GM21723 (cell line): ENCODE results near the gene KLHL30.

Experiments used
- ATAC-seq: cut with Tn5 transposase; IDR thresholded peaks from one replicate; pipeline ENCODE4 v1.9.1; 2021; ENCODE audit warnings: mild to moderate bottlenecking, moderate library complexity; ENCODE audit not compliant: unreplicated experiment

The KLHL30 gene

DNA sequence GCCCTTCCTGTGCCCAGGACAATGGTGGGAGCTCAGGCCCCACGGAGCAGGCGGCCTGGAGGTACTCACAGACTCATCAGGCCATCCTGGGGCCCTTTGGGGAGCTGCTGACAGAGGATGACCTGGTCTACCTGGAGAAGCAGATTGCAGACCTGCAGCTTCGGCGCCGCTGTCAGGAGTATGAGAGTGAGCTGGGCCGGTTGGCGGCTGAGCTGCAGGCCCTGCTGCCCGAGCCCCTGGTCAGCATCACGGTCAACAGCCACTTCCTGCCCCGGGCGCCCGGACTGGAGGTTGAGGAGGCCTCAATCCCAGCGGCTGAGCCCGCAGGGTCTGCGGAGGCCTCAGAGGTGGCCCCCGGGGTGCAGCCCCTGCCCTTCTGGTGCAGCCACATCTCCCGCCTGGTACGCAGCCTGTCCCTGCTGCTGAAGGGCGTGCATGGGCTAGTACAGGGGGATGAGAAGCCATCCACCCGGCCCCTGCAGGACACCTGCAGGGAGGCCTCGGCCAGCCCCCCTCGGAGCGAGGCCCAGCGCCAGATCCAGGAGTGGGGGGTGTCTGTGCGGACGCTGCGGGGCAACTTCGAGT, 8.3 kb upstream of the KLHL30 start:
- no peak for ATAC-seq

DNA sequence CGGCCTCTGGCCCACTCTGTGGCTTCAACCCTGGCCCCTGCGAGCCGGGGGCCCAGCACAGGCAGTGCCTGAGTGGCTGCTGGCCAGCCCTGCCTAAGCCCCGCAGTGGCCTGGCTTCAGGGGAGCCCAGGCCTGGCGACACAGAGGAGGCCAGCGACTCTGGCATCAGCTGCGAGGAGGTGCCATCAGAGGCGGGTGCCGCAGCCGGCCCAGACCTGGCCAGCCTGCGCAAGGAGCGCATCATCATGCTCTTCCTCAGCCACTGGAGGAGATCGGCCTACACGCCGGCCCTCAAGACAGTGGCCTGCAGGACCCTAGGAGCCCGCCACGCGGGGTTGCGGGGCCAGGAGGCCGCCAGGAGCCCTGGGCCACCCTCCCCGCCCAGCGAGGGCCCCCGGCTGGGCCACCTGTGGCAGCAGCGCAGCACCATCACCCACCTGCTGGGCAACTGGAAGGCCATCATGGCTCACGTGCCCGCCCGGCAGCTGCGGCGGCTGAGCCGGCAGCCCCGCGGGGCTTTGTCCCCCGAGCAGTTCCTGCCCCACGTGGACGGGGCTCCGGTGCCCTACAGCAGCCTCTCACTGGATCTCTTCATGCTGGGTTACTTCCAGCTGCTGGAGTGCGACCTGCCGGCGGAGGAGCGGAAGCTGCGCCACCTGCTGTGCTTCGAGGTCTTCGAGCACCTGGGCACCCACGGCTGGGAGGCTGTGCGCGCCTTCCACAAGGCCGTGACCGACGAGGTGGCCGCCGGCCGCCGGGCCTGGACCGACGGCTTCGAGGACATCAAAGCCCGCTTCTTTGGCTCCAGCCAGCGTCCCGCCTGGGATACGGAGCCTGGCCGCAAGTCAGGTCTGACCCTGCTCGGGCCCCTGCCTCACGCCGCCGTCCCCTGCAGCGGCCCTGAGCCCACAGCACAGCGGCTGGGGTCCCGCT, 7.5 kb upstream of the KLHL30 start:
- no peak for ATAC-seq

DNA sequence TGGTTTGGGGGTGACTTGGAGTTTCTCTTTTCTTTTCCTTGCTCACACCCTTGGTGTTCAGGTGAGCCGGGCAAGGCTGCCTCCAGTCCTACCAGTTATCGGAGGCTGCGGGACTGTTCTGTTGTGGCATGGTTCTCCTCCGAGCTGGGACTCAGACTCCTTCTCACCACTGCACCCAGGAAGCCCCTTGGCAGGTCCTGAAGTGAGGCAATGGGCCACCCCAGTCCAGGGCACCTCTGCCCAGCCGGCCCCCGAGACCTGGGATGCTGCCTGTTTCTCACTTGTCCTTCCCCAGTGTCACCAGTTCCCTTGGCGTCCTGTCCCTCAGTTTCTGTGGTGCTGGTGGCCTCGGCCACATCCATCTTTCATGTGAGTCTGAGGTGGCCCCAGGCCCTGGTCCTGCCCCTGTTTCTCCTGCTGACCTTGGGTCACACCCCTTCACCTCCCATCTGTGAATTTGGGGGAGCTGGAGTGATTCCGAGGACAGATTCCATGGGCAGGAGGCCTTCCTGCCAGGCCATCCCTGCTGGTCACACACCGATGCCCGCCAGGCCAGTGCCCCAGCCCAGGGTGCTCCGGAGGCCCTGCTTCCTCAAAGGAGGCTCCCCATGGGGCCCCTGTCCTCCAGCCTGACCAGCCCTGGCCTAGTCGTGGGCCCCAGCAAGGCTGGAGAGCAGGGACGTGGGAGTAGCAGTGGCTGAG, 6.6 kb upstream of the KLHL30 start:
- no peak for ATAC-seq

DNA sequence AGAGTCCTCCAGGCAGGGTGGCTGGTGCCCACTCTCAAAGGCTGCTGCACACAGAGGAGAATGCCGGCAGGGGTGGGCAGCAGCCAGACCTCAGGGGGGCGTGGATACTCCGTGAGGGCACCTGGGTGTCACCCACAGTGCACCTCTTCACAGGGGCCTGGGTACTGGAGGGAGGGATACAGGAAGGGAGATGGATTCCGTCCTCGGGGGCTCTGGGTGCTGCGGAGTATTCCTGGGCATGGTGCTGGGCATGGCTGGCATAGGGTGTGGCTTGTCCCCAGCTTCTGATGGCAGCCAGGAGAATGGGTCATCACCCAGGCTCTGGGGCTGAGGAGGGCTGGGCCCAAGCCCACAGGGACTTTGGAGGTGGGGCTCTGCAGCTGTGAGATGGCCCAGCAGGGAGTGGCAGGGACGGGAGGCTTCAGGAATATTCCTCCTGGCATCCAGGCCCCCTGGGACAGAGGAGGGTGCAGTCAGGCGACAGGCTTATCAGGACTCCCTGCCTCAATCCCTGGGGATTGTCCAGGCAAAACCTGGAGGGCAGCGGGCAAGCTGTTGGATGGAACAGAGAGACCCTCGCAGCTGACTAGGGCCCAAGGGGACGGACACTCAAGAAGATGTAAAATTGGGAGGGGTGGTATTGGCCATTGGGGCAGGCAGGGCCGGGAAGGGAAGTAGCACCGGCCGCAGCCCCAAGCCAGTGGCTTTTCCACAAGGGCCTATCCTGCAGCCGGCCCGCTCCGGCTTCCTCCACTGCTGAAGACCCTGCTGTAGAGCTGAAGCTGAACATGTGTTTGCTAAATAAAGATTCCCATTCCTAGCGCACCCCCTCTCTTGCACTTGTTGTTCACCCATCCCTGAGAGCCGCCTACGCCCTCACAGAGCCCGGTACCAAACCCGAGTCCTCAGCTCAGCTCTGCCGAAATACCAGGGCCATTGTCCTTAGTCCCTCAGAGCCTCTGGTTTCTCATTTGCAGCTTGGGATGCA, 5.7 kb upstream of the KLHL30 start:
- no peak for ATAC-seq

DNA sequence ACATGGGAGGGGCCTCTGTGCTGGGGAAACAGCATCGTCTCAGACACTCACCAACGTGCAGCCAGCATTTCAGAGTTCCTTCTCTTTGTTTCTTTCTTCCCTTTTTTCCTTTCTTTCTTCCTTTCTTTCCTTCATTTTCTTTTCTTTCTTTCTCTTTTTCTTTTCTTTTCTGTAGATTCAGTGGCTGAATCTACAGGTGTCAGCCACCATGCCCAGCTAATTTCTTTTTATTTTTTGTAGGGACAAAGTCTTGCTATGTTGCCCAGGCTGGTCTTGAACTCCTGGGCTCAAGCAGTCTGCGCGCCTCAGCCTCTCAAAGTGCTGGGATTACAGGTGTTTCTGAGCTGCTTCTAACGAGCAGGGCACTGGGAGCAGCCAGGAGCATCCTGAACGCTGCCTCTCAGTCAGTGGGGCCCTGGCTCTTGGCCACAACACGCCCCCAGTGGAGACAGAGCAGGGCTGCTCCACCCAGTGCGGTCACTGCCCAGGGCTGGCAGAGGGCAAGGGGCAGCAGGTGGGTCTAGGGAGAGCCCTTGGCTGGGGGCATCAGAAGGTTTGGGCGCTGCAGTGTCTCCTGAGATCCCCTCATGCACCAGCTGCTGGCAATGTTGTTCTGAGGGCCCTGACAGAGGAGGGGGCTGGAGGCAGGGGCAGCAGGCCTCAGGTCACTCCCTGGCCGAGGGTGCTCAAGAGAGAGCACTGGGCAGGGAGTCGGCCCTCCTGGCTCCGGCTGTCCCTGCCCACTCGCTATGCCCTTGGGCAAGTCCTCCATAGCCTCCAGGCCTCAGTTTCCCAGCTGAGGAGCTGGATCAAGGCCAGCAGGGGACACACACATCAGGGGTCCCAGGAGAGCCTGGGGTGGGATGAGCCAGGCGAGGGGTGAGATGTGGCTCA, 4.7 kb upstream of the KLHL30 start:
- ATAC-seq = no peak

DNA sequence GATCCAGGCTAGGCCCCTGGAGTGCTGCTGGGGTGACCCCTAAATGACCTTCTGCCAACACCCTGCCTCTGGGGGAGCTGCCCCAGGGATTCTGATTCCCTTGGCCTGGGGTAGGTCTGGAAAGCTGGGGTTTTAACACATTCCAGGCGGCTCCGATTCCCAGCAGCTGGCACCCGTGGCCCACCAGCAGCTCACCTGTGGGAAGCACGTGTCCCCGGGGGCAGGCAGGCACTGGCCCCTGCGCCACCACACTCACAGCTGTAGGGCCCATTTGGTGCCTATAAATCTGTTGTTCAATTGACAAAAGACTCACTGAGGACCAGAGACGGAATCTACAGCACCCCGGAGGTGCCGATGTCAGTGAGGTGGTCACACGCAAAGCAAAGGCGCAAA, 4.1 kb upstream of the KLHL30 start:
- no peak for ATAC-seq

DNA sequence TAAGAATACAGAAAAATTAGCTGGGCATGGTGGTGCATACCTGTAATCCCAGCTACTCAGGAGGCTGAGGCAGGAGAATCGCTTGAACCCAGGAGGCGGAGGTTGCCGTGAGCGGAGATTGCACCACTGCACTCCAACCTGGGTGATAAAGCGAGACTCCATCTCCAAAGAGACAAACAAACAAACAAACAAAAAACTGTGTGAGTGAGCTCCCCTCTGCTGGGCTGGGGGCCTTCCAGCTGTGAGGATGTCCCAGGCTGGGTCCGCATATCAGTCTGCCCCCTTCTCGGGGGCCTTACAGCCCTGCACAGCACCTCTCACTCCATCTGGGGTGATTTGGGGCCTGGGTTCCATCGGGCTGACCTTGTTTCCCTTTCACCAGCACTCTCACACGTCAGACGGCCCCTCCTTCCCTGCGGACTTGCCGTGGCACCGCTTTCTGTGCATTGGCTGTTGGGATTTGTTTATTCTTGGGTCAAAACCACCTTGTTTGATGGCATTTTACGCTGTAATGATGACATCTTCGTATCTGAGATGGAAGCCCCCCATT, 2.8 kb upstream of the KLHL30 start:
- ATAC-seq = no peak

DNA sequence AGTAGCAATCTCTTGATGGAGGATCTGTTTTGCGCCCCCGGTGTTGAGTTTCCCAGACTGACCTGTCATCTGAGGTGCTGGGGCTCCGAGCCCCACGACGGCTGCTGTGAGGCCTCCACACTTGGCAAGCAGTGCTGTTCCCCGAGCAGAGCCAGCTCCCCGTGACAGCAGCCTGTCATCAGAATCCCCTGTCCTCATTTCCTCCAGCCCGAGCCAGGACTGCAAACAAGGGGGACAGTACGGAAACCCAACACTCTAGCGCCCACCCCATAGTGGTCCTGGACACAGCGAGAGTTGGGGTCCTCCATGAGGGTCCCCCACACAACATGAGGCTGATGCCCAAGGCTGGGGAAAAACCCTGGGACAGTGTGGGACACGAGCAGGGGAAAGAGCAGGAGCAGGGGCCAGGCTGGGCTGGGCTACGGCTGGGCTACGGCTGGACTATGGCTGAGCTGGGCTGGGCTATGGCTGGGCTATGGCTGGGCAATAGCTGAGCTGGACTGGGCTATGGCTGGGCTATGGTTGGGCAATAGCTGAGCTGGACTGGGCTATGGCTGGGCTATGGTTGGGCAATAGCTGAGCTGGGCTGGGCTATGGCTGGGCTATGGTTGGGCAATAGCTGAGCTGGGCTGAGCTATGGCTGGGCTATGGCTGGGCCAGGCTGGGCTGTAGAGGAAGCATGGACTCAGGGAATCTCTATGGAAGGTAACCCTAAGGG, 1.5 kb upstream of the KLHL30 start:
- ATAC-seq = no peak

DNA sequence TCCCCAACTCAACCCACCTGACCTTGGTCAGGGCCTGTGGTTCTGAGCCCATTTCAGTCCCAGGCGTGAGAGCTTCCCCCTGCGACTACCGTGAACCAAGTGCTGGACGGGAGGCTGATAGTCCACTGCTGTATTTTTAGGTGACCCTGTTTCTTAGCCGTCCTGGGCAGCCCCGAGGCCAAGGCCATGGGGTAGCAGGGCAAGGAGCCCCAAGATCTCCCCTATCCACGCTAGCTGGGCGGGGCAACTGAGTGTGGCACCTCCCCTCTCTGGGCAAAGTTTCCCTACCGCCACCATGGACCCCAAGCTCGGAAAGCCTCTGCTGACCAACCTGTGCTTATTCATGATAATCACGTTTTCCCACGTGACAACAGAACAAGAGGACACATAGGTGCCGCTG, 583 bp upstream of the KLHL30 start:
- ATAC-seq = no peak

DNA sequence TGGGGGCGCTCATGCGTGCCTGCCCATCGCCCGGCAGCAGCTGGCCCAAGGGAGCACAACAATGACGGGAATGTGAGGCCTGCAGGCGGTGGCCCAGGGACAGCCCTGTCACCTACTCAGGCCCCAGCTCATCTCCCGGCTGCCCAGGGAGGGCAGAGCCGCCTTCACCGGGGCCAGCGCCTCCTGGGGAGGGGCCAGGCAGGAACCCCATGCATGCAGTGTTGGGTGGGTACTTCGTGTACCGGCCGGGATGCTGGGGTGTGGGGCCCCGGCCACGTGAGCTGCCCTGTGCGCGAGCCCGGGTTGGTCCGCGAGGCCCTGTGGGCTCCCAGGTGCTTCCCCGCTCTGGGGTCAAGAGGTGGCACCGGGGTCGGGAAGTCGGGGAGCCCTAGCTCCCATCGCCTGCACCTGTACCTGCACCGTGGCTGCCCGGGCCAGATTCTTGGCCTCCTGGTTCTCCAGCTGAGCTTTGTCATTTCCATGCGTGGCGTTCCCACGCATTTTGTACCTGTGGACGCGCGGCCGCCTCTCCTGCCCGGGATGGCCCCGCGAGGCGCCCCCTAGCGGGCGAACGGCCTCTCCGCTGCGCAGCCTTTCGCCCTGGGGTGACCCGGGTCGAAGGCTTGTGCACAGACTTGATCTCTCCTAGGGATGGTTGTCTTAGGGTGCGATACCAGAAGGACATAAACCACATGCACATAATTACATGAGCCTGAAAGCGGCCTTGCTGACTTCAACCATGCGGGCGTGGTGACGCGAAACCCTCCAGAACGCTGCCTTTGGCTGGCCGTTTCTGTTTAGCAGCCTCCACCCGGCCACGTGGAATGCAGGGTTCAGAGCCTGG, 950 bp downstream of the KLHL30 start:
- no peak for ATAC-seq

DNA sequence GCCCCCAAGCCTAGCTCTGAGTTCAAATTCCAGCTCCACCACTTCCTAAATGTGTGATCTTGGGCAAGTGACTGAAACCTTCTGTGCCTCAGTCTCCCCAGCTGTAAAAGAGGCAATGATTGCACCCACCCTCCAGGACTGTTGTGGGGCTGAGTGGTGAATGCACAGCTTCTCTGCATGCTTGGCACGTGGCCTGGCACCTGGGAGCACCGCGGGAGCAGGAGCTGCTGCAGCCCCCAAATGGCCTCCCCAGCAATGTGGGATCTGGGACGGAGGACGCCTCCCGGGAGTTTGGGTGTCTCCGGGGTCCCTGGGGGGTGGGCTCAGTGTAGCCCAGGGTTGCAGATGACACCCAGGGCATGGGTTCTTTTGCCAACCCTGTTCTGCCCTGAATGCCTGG, 1.6 kb downstream of the KLHL30 start:
- no peak for ATAC-seq

DNA sequence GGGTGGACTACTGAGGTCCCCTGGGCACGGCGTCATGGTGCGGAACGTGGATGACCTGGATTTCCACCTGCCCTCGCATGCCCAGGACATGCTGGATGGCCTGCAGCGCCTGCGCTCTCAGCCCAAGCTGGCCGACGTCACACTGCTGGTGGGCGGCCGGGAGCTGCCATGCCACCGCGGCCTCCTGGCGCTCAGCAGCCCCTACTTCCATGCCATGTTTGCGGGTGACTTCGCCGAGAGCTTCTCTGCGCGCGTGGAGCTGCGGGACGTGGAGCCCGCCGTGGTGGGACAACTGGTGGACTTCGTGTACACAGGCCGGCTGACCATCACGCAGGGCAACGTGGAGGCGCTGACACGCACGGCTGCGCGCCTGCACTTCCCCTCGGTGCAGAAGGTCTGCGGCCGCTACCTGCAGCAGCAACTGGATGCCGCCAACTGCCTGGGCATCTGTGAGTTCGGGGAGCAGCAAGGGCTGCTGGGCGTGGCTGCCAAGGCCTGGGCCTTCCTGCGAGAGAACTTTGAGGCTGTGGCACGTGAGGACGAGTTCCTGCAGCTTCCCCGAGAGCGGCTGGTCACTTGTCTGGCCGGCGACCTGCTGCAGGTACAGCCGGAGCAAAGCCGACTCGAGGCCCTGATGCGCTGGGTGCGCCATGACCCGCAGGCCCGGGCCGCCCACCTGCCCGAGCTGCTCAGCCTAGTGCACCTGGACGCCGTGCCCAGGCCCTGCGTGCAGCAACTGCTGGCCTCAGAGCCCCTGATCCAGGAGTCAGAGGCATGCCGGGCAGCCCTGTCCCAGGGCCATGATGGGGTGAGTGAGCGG, 2.5 kb downstream of the KLHL30 start:
- ATAC-seq = no peak

DNA sequence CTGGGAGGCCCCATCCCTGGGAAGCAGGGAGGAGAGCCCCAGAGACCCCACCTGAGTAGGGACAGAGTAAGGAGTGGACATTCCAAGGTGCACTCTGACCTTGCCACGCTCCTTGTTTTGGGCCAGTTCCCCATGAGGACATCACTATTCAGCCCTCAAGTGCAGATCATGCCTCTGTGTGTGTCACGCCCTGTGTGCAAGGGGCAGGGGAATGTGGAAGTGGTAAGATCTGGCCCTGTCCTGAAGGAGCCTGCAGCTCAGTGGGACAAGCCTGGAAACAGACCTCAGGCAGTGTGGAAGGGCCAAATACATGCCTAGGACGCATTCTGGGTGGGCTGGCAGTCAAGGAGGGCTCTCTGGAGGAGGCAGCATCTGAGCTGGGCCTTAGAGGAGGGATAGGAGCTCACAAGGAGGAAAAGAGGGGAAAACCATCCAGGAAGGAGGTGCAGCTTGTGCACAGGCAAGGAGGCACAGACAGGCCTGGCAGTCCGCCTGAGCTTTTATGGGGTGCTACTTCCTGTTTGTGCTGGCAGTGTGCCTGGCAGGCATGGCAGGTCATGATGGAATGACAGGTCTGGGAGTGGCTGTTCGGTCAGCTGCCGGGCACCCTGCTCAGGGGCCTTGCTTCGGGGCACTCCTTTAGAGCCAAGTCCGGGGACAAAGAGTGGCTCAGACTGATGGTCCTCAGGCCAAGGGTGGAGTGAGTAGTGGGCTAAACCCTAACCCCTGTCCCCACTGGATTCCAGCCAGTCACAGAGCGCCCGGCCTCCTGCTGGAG, 3.3 kb downstream of the KLHL30 start:
- ATAC-seq = no peak

DNA sequence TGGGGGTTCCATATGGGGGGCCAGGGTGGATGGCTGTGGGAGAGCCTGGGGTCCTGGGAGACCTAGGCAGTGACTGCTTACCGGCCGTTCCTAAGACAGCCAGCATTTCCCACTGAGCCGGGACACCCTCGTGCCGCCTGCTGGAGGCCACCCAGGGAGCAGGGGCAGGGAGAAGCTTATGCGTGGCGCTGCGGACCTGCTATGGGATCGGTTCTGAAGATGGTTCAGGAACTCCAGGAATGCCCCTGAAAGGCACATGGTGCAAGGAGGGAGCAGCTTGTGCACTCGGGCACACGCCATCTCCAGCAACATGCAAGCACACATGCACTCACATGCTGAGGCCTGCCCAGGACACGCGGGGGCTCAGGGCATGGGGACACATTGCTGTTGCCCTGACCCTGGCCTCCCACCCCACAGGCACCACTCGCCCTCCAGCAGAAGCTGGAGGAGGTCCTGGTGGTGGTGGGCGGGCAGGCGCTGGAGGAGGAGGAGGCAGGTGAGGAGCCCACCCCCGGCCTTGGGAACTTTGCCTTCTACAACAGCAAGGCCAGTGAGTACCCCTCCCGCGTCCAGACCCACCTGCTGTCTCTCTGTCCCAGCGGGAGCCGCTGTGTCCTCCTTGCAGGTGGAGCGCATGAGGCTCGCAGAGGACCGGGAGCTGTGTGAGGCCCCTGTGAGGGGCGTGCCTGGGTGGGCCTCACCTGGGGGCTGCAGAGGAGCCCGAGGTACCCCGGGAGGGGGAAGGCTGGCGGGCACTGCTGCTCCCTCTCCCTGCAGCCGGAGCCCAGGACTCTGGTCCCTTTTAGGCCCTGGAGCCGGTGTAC, 4.1 kb downstream of the KLHL30 start:
- ATAC-seq = no peak

DNA sequence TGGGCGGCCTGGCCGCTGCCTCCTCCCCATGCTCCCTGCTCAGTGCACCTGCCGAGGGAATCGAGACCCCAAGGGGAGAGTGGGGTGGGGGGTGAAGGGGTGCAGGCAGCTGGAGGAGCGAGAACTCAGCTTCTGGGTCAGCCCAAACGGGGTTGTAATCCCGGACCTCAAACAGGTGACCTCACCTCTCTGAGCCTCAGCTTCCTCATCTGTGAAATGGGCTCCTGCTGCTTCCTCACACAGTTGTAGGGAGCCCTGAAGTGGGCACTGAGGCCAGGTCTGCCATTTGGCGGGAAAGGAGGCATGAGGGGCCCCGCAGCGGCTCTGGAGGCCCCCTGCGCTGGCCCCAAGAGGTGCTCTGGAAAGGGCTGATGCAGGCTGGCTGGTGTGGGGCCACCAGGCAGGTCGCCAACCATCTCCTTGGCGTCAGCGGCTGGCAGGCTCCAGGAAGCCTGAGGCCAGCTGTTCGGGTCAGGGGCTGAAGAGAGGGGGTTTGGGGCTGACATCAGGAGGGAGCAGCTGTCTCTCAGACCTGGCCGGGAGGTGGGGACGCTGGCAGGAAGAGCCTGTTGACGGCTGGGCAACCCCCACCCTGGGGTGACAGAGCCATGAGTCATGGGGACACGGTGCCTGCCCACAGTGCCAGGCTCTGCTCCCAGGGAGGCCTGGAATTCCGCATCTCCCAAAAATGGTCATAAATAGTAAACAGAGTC, 4.9 kb downstream of the KLHL30 start:
- ATAC-seq = no peak
